GM12864 (cell line): ENCODE data around the gene ADCY1.

ENCODE experiments used
- DNase-seq: peaks from one replicate; pipeline ENCODE4 v3.0.0-alpha.2; 2011; ENCODE audit warnings: low read depth
- H3K4me3 ChIP-seq: 2 replicates; pipeline ENCODE4 v1.5.1; 2011; ENCODE audit warnings: mild to moderate bottlenecking, low read depth, low read length, control low read depth
- TF ChIP-seq, protein P1 (sequence below): IDR thresholded peaks from 2 replicates; pipeline ENCODE4 v1.5.1; 2011; ENCODE audit warnings: low read depth, mild to moderate bottlenecking, moderate library complexity, low read length, control low read depth, inconsistent platforms; ENCODE audit errors: missing control alignments

ADCY1 gene

DNA sequence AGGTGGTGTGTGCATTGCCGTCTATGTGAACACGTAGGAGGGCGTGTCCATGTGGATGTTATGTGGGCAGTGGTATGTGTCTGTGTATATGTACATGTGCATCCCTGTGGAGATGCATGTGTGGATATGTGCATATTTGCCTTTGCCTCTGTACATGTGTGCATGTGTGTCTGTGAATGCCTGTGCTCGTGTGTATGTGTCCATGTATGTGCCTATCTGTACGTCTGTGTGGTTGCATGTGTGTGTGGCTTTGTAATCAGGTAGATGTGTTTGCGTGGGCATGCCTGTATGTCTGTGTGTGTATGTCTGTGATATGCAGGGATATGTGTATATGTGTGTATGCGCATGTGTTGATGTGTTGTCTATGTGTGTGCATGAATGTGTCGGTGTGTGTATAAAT is 19.7 kb downstream of the ADCY1 start:
- H3K4me3 ChIP-seq = no peak overlapping the region
- TF ChIP-seq, protein P1, sequence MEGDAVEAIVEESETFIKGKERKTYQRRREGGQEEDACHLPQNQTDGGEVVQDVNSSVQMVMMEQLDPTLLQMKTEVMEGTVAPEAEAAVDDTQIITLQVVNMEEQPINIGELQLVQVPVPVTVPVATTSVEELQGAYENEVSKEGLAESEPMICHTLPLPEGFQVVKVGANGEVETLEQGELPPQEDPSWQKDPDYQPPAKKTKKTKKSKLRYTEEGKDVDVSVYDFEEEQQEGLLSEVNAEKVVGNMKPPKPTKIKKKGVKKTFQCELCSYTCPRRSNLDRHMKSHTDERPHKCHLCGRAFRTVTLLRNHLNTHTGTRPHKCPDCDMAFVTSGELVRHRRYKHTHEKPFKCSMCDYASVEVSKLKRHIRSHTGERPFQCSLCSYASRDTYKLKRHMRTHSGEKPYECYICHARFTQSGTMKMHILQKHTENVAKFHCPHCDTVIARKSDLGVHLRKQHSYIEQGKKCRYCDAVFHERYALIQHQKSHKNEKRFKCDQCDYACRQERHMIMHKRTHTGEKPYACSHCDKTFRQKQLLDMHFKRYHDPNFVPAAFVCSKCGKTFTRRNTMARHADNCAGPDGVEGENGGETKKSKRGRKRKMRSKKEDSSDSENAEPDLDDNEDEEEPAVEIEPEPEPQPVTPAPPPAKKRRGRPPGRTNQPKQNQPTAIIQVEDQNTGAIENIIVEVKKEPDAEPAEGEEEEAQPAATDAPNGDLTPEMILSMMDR = no peak
- DNase-seq = no peak

DNA sequence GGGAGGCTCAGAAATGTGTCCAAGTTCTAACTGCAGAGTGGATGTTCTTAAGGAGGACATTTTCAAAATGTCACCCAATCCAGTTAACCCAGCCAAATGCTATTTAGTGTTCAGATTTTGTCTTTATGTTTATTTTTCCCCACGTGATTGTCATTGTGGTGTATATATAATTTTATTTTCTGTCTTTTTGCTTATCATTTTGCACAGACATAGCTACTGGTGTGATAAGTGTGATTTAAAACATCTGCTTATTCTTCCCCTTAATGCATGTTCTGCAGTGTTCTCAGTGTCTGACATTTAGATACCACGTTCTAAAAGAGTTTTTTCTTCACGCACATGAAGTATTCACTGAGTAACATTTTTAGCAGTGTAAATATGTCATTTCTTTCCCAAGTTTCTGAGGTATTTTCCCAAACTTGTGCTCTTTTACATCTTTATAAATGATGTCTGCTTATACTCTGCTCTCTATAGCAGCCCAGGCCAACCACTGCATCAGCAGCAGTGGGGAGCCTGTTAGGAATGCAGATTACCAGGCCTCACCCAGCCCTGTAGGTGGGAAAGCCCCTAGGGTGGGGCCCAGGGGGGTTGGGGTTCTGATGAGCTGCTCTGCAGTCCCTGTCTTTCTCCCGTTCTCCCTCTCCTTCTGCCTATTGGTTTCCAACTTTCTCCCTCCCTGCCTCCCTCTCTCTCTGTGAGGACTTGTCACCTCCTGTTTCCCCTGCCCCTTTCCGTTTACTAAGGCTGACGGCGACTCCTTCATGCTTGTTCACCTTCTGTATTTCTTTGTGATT is 20.8 kb downstream of the ADCY1 start:
- TF ChIP-seq, protein P1 = no peak
- no peak for DNase-seq

DNA sequence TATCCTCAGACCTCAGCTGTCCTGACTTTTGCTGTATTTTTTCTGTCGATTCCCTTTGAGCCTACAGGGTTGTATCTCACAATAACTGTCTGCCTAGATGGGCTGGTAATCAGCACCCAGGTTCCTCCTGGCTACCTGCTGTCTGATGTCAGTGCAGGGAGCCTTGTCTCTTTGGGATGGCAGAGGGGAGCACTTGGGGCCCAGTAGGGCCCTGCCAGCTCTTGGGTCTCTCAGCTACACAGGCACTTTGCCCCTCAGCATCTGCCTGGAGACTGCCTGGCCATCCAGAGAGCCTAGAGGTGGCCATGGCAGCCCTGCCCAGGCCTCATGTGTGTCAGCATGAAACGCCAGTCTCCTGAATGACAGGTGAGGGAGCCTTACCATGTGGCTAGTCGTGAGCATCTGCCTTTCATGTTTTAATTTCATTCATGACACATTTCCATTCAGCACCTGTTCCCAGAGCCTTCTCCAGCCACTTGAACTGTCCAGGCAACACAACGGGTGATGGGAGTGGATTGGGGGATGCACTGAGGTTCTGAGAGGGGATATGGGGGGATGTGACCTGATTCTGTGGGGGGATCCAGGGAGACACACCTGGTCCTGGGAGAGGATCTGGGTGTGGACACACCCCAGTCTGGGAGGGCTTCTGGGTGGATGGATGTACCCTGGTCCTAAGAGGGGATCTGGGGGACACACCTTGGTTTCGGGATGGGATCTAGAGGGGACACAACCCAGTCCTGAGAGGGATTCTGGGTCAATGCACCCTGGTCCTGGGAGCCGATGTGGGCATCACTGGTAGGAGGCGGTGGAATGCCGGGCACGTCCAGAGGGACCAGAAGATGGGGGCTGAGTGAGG is 21.9 kb downstream of the ADCY1 start:
- TF ChIP-seq, protein P1 = no peak
- DNase-seq = no peak

More for the DNA sequence above, 20.8 kb downstream of the ADCY1 start:
- H3K4me3 ChIP-seq = no peak overlapping the region

DNA sequence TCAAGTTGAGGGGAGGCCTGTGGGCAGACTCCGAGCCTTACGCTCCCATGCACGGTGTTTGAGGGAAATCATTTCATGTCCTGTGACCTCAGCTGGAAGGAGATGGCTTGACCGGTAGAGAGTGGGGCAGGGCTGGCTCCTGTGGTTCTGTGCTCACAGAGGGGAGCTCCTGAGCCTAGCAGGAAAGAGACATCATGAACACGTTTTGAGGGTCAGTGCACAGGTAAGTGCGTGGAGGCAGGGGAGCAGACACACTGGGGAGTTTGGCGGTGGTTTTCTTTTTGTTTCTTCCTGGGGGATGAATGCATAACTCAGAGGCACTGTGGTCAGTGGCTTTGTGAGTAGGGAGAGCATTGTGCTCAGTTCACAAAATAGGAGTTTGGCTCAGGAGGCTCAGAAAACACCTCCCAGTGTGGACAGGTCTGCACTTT is 22.5 kb downstream of the ADCY1 start:
- TF ChIP-seq, protein P1 = no peak
- no peak overlapping the region for H3K4me3 ChIP-seq
- DNase-seq = no peak

More for the DNA sequence above, 21.9 kb downstream of the ADCY1 start:
- no peak overlapping the region for H3K4me3 ChIP-seq

DNA sequence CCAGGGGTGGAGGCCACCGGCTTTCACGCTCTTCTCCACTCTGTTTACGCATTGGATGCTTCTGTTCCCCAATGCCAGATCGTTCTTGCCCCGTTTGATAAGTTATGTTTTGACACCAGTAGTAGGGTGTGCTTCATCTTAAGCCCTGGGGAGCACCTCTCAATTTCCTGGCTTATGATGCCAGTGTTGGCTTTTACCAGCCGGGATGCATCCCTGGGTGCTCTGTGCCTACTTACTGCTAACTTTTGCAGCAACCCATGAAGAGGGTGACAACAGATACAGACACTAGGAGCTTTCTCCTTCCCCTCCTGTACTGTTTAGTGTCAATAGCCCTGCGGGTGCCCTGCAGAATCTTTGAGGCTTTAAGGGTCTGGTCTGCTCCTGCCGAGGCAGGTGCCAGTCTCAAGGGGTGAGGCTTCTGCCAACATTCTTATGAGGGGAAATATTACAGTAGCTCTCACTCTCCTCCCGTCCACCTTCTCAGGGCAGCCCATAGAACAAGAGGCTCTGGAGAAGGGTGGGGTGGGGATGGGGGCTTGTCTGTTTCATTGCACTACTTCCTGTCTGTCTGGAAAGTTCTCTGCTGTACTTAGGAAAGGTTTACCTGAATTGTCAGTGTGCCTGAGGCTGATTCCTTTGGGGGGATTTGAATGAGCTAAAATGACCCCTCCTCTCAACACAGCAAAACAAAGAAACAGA is 23.3 kb downstream of the ADCY1 start:
- TF ChIP-seq, protein P1 = no peak
- DNase-seq = no peak
- no peak overlapping the region for H3K4me3 ChIP-seq

DNA sequence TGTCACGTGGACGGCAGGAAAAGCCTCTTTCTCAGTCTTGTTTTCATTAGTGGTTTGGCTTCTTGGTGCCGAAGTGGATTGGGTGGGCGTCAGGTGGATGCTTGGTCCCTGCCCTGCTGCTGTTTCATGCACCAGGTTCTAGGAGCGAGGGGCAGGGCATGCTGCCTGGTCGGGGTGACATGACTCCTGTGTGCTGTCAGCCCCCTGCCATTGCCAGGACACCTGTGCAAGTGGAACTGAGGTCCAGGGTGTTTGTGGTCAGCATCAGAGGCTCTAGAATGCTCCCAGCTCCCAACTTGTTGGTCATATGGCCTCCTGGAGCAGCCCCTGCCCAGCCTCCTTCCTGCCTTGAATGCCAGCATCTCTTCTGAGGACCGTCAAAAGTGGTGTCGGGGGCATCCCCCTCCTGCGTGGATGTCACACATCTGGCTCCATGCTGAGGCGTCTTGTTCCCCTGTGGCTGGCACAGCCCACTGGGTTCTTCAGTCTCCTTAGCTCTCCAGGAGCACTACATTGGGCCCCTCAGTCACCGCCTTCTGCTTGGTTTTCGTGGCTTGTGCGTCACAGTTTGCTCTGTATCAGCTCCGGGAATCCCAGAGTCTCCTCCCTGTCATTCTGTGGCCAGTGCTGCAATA is 24.8 kb downstream of the ADCY1 start:
- no peak overlapping the region for H3K4me3 ChIP-seq
- TF ChIP-seq, protein P1 = no peak
- no peak for DNase-seq
